ENCODE data around the gene TOB1.
A peak's percentile ranks its signal among the peaks of the same experiment; 100 is the strongest.

TOB1 gene

GRCh38 chr17:50844117-50844700 lies 21.9 kb downstream of the TOB1 start:
- DNase-seq: no peak

- no peak for DNase-seq
Observed at GRCh38 chr17:50843150-50843905, 22.8 kb downstream of the TOB1 start.

- DNase-seq: no peak
Observed at GRCh38 chr17:50842506-50843149, 23.5 kb downstream of the TOB1 start.

GRCh38 chr17:50841949-50842354 lies 24.2 kb downstream of the TOB1 start:
- DNase-seq: peak; percentile 28

GRCh38 chr17:50841277-50841948 lies 24.7 kb downstream of the TOB1 start:
- DNase-seq: no peak

- no peak for DNase-seq
Observed at GRCh38 chr17:50840311-50840851, 25.8 kb downstream of the TOB1 start.

GRCh38 chr17:50839591-50840310 lies 26.4 kb downstream of the TOB1 start:
- DNase-seq: no peak

- DNase-seq: no peak
Observed at GRCh38 chr17:50837980-50838954, 27.9 kb downstream of the TOB1 start.

GRCh38 chr17:50837286-50837979 lies 28.7 kb downstream of the TOB1 start:
- DNase-seq: no peak

GRCh38 chr17:50836826-50837225 lies 29.3 kb downstream of the TOB1 start:
- DNase-seq: no peak

GRCh38 chr17:50835301-50836234 lies 30.6 kb downstream of the TOB1 start, which contains the start of gene WFIKKN2:
WFIKKN2 (plus strand) TSS chr17:50835586; CDS start chr17:50835938, 352 bp downstream.
- no peak for DNase-seq

- DNase-seq: no peak
Observed at GRCh38 chr17:50834429-50835300, 31.5 kb downstream of the TOB1 start.

- no peak for DNase-seq
Observed at GRCh38 chr17:50833510-50834428, 32.4 kb downstream of the TOB1 start.

GRCh38 chr17:50832864-50833381 lies 33.2 kb downstream of the TOB1 start:
- DNase-seq: no peak

- no peak for DNase-seq
Observed at GRCh38 chr17:50832267-50832863, 33.8 kb downstream of the TOB1 start.

- no peak for DNase-seq
Observed at GRCh38 chr17:50831471-50831928, 34.7 kb downstream of the TOB1 start.

Measured in MV-4-11 (cell line).